ENCODE data around the gene TJP1. TPM values are rescaled to one million over a fixed set of nuclear protein-coding genes. Genes with fewer than 3 reads are reported as not detected.
"Not testable (repeated sequence)": the region's sequence is repeated elsewhere in the genome, so short reads cannot be mapped to it uniquely, and the experiment has no call there.

Gene TJP1
- total RNA-seq, 1 experiment from 2014 or later, result 181 TPM

DNA sequence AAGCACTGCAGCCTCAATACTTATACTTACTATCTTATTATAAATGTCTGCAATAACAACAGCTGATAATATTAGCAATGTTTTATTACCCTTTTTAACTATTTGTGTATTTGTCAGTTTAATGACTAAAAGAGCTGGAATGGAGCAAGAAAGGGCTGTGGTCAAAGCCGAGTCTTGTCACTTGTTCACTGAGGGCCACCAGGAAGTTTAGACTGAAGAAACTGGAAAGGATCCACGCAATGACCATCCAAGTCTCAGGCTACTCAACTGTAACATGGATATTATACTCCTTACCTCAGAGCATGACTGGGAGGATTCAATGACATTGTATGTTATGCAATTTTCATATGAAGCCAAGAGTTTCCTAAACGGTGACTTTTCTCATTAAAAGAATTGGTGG, 90.4 kb downstream of the TJP1 start:
- Mint-ChIP-seq H3K4me3 (ENCODE audit: unreplicated experiment) (no peak overlapping the region), H3K27me3 (ENCODE audit: insufficient read depth, unreplicated experiment) (no peaks in the 10 kb centered on the region), H3K36me3 (ENCODE audit: insufficient read depth, unreplicated experiment) (peaks cover 97% of the 10 kb centered on the region), H3K4me1 (ENCODE audit: low read depth, unreplicated experiment) (peaks cover 18% of the 10 kb centered on the region), H3K9me3 (ENCODE audit: unreplicated experiment) (peaks cover 9% of the 10 kb centered on the region), H3K27ac (ENCODE audit: unreplicated experiment) (no peak overlapping the region)
- no peaks in the 10 kb centered on the region for H3K9me3 ChIP-seq
- H3K36me3 ChIP-seq (ENCODE audit: control insufficient read depth, insufficient read depth, low read length), result peaks cover 4% of the 10 kb centered on the region
- intact Hi-C loops (cut with micrococcal nuclease; ENCODE audit: unreplicated experiment), result no loop called here
- no peak for DNase-seq
- TF ChIP-seq, protein P1, sequence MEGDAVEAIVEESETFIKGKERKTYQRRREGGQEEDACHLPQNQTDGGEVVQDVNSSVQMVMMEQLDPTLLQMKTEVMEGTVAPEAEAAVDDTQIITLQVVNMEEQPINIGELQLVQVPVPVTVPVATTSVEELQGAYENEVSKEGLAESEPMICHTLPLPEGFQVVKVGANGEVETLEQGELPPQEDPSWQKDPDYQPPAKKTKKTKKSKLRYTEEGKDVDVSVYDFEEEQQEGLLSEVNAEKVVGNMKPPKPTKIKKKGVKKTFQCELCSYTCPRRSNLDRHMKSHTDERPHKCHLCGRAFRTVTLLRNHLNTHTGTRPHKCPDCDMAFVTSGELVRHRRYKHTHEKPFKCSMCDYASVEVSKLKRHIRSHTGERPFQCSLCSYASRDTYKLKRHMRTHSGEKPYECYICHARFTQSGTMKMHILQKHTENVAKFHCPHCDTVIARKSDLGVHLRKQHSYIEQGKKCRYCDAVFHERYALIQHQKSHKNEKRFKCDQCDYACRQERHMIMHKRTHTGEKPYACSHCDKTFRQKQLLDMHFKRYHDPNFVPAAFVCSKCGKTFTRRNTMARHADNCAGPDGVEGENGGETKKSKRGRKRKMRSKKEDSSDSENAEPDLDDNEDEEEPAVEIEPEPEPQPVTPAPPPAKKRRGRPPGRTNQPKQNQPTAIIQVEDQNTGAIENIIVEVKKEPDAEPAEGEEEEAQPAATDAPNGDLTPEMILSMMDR (IDR thresholded peaks at IDR 0.05; ENCODE audit: insufficient read depth in 1 of 2, low read depth in 1 of 2, low read length in 1 of 2, severe bottlenecking in 1 of 2, unreplicated experiment in 1 of 2), result no peak
- no TSS peak for BruUV-seq (replicated peaks)
- peaks cover 27% of the 10 kb centered on the region for H3K4me1 ChIP-seq
- ChIA-PET POLR2A (no interaction called here), CTCF (no interaction called here)
- no peaks in the 10 kb centered on the region for H3K27me3 ChIP-seq (replicated peaks; ENCODE audit: control insufficient read depth, insufficient read depth, low read length)
- H3K4me3 ChIP-seq (ENCODE audit: low read depth, low read length), result no peak overlapping the region

DNA sequence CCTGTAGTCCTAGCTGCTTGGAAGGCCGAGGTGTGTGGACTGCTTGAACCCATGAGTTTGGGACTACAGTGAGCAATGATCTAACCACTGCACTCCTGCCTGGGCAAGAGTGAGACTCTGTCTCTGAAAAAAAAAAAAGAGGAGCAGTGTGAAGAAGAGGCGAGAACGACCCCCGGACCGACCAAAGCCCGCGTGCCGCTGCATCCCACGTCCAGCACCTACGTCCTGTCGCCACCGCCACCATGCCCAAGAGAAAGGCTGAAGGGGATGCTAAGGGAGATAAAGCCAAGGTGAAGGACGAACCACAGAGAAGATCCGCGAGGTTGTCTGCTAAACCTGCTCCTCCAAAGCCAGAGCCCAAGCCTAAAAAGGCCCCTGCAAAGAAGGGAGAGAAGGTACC, 91.8 kb downstream of the TJP1 start:
- H3K27ac Mint-ChIP-seq (ENCODE audit: unreplicated experiment); H3K4me3 ChIP-seq (ENCODE audit: low read depth, low read length); POLR2A ChIA-PET; H3K27me3 ChIP-seq (replicated peaks; ENCODE audit: control insufficient read depth, insufficient read depth, low read length); H3K36me3 ChIP-seq (ENCODE audit: control insufficient read depth, insufficient read depth, low read length); CTCF ChIA-PET; DNase-seq; BruUV-seq (replicated peaks); H3K9me3 ChIP-seq; H3K4me1 Mint-ChIP-seq (ENCODE audit: low read depth, unreplicated experiment); H3K4me3 Mint-ChIP-seq (ENCODE audit: unreplicated experiment); intact Hi-C loops (cut with micrococcal nuclease; ENCODE audit: unreplicated experiment); H3K27me3 Mint-ChIP-seq (ENCODE audit: insufficient read depth, unreplicated experiment): not testable (repeated sequence)
- H3K36me3 Mint-ChIP-seq (ENCODE audit: insufficient read depth, unreplicated experiment), result peaks cover 100% of the 10 kb centered on the region
- H3K9me3 Mint-ChIP-seq (ENCODE audit: unreplicated experiment), result peaks cover 11% of the 10 kb centered on the region
- peaks cover 27% of the 10 kb centered on the region for H3K4me1 ChIP-seq

DNA sequence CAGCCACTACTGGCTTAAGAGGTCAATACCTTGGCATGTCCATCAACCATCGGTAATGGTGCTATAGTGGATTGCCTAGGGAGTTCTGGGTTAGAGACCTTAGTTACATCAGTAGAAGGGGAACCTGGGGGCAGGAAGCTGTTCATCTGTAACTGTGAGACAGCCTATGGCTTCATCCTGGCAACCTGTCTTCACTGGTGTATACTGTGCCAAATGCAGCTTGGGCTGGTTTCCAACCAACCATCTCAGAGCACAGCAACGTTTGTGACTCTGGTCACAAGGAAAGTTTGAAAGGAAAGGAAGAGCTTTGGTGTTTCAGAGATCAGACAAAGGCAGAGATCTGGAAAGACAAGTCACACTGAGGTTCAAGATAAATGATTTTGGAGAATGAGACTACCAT, 93.8 kb downstream of the TJP1 start:
- peaks cover 9% of the 10 kb centered on the region for H3K9me3 ChIP-seq
- intact Hi-C loops (cut with micrococcal nuclease; ENCODE audit: unreplicated experiment), result no loop called here
- Mint-ChIP-seq H3K4me3 (ENCODE audit: unreplicated experiment) (no peak overlapping the region), H3K36me3 (ENCODE audit: insufficient read depth, unreplicated experiment) (peaks cover 100% of the 10 kb centered on the region), H3K9me3 (ENCODE audit: unreplicated experiment) (peaks cover 29% of the 10 kb centered on the region), H3K27ac (ENCODE audit: unreplicated experiment) (no peak overlapping the region), H3K27me3 (ENCODE audit: insufficient read depth, unreplicated experiment) (no peaks in the 10 kb centered on the region), H3K4me1 (ENCODE audit: low read depth, unreplicated experiment) (no peaks in the 10 kb centered on the region)
- no peak for DNase-seq
- no peaks in the 10 kb centered on the region for H3K27me3 ChIP-seq (replicated peaks; ENCODE audit: control insufficient read depth, insufficient read depth, low read length)
- peaks cover 9% of the 10 kb centered on the region for H3K36me3 ChIP-seq (ENCODE audit: control insufficient read depth, insufficient read depth, low read length)
- CTCF ChIA-PET, result no interaction called here
- no peak overlapping the region for H3K4me3 ChIP-seq (ENCODE audit: low read depth, low read length)
- BruUV-seq (replicated peaks), result no TSS peak
- TF ChIP-seq, protein P1 (IDR thresholded peaks at IDR 0.05; ENCODE audit: insufficient read depth in 1 of 2, low read depth in 1 of 2, low read length in 1 of 2, severe bottlenecking in 1 of 2, unreplicated experiment in 1 of 2), result no peak
- peaks cover 13% of the 10 kb centered on the region; the same call in 1 of the 2 replicates for H3K4me1 ChIP-seq
- POLR2A ChIA-PET, result no interaction called here

DNA sequence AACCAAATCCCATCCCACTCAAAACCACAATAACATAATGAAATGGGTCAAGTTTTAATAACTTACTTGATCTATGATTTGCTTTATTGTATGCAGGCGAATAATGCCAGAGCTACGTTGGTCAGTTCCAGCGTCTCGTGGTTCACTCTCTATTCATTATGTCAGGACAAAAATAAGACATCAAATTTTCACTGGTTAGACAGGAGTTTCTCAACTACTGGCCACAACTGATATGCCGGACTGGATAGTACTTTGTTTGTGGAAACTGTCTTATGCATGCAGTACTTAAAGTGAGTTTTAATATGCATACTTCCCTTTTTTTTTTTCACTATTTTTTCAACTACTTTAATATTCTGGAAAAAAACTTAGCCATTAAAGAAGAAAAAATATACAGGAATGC, 94.4 kb downstream of the TJP1 start:
- Histone ChIP-seq H3K27me3 (replicated peaks; ENCODE audit: control insufficient read depth, insufficient read depth, low read length) (no peaks in the 10 kb centered on the region), H3K9me3 (peaks cover 14% of the 10 kb centered on the region), H3K36me3 (ENCODE audit: control insufficient read depth, insufficient read depth, low read length) (peaks cover 13% of the 10 kb centered on the region), H3K4me3 (ENCODE audit: low read depth, low read length) (no peak overlapping the region), H3K4me1 (peaks cover 13% of the 10 kb centered on the region; the same call in 1 of the 2 replicates)
- Mint-ChIP-seq H3K4me3 (ENCODE audit: unreplicated experiment) (no peak overlapping the region), H3K27ac (ENCODE audit: unreplicated experiment) (no peak overlapping the region), H3K9me3 (ENCODE audit: unreplicated experiment) (peaks cover 34% of the 10 kb centered on the region), H3K4me1 (ENCODE audit: low read depth, unreplicated experiment) (no peaks in the 10 kb centered on the region), H3K36me3 (ENCODE audit: insufficient read depth, unreplicated experiment) (peaks cover 100% of the 10 kb centered on the region), H3K27me3 (ENCODE audit: insufficient read depth, unreplicated experiment) (no peaks in the 10 kb centered on the region)
- intact Hi-C loops (cut with micrococcal nuclease; ENCODE audit: unreplicated experiment), result loop anchor here (1.0 kb wide), 1 partner anchor 7 kb away; no protein-coding TSS in a partner anchor
- ChIA-PET CTCF (no interaction called here), POLR2A (no interaction called here)
- no peak for DNase-seq
- TF ChIP-seq, protein P1 (IDR thresholded peaks at IDR 0.05; ENCODE audit: insufficient read depth in 1 of 2, low read depth in 1 of 2, low read length in 1 of 2, severe bottlenecking in 1 of 2, unreplicated experiment in 1 of 2), result no peak
- BruUV-seq (replicated peaks), result no TSS peak
